A673 (cell line): ENCODE results near the gene CCL17. TPM values are rescaled to one million over a fixed set of nuclear protein-coding genes. Genes with fewer than 3 reads are reported as not detected.

Source experiments
- BruUV-seq: library from RNA; stranded (reverse); fragments of 400-500 nt; replicated peaks from 2 replicates; lab custom pipeline; 2021; lab: Mats Ljungman, UMichigan
- CTCF ChIA-PET: fragments of 300-600 bp; sonication (Branson Sonifier 250); formaldehyde crosslinking; loops from one replicate; lab custom pipeline; 2022; ENCODE audit warnings: antibody characterized with exemption; lab: Charles Lee
- POLR2A ChIA-PET: fragments of 300-600 bp; sonication (Branson Sonifier 250); formaldehyde crosslinking; loops from one replicate; lab custom pipeline; 2022; ENCODE audit warnings: antibody characterized with exemption; ENCODE audit not compliant: low non-redundant PET; lab: Charles Lee
- DNase-seq: peaks from one replicate; pipeline ENCODE4 v3.0.0-alpha.2; 2015; ENCODE audit warnings: low spot score
- H3K27ac ChIP-seq: fragments of 200-600 bp; sonication (generic); 2 replicates; pipeline ENCODE4 v1.5.1; 2016; ENCODE audit warnings: mixed run types, low read depth, mild to moderate bottlenecking, mixed read lengths, antibody characterized with exemption, low read length; ENCODE audit not compliant: poor library complexity, severe bottlenecking
- H3K27me3 ChIP-seq: fragments of 200-600 bp; sonication (generic); replicated peaks from 2 replicates; pipeline ENCODE4 v1.6.1; 2017; ENCODE audit warnings: mixed run types, low read depth, mild to moderate bottlenecking, mixed read lengths, antibody characterized with exemption, low read length; ENCODE audit not compliant: insufficient read depth, poor library complexity
- H3K36me3 ChIP-seq: fragments of 200-600 bp; sonication (generic); 2 replicates; pipeline ENCODE4 v1.6.1; 2016; ENCODE audit warnings: mixed run types, mild to moderate bottlenecking, mixed read lengths, antibody characterized with exemption, low read length; ENCODE audit not compliant: insufficient read depth, poor library complexity, severe bottlenecking
- H3K4me1 ChIP-seq: fragments of 200-600 bp; sonication (generic); 2 replicates; pipeline ENCODE4 v1.6.1; 2017; ENCODE audit warnings: mixed run types, mild to moderate bottlenecking, mixed read lengths, antibody characterized with exemption, low read length; ENCODE audit not compliant: insufficient read depth, poor library complexity, severe bottlenecking
- H3K4me3 ChIP-seq: fragments of 200-600 bp; sonication (generic); 2 replicates; pipeline ENCODE4 v1.5.1; 2016; ENCODE audit warnings: low read depth, mixed run types, mild to moderate bottlenecking, mixed read lengths, low read length; ENCODE audit not compliant: poor library complexity, severe bottlenecking
- H3K9me3 ChIP-seq: fragments of 200-600 bp; sonication (generic); 2 replicates; pipeline ENCODE4 v1.6.1; 2016; ENCODE audit warnings: mixed run types, low read depth, mild to moderate bottlenecking, mixed read lengths, antibody characterized with exemption, low read length; ENCODE audit not compliant: poor library complexity, severe bottlenecking
- EZH2 ChIP-seq: fragments of 200-600 bp; sonication (generic); IDR thresholded peaks from 2 replicates; pipeline ENCODE4 v1.6.1; 2017; ENCODE audit warnings: borderline replicate concordance, low read depth, mild to moderate bottlenecking, mixed read lengths, antibody characterized with exemption, low read length; ENCODE audit not compliant: poor library complexity, severe bottlenecking
- intact Hi-C: fragments of 100-400 bp; cut with micrococcal nuclease; formaldehyde crosslinking; loops from one replicate; pipeline ENCODE4 v1.10.0; 2022; ENCODE audit not compliant: unreplicated experiment
- total RNA-seq: library from RNA; stranded (reverse); gene quantifications from 2 replicates; pipeline ENCODE4 v1.2.3, GENCODE V29; 2021
- TF ChIP-seq, protein P1 (sequence below): fragments of 300-800, 200-600 bp; sonication (generic); conservative IDR thresholded peaks from 2 replicates; pipeline ENCODE4 v1.5.1; 2017; ENCODE audit warnings: low read depth, mild to moderate bottlenecking, antibody characterized with exemption, low read length, moderate library complexity, mixed read lengths

The CCL17 gene
- total RNA-seq, 1 experiment from 2014 or later, result not detected

- Histone ChIP-seq H3K36me3 (no peaks in the 10 kb centered on the region), H3K9me3 (no peaks in the 10 kb centered on the region), H3K4me3 (no peak overlapping the region), H3K27me3 (no peaks in the 10 kb centered on the region), H3K4me1 (no peaks in the 10 kb centered on the region), H3K27ac (no peak overlapping the region)
- ChIA-PET CTCF (interaction anchor here (0.6 kb wide), 1 partner anchor 216 kb away, joined by 5 read pairs; no protein-coding TSS in a partner anchor), POLR2A (no interaction called here)
- intact Hi-C loops, result no loop called here
- TF ChIP-seq, protein P1, sequence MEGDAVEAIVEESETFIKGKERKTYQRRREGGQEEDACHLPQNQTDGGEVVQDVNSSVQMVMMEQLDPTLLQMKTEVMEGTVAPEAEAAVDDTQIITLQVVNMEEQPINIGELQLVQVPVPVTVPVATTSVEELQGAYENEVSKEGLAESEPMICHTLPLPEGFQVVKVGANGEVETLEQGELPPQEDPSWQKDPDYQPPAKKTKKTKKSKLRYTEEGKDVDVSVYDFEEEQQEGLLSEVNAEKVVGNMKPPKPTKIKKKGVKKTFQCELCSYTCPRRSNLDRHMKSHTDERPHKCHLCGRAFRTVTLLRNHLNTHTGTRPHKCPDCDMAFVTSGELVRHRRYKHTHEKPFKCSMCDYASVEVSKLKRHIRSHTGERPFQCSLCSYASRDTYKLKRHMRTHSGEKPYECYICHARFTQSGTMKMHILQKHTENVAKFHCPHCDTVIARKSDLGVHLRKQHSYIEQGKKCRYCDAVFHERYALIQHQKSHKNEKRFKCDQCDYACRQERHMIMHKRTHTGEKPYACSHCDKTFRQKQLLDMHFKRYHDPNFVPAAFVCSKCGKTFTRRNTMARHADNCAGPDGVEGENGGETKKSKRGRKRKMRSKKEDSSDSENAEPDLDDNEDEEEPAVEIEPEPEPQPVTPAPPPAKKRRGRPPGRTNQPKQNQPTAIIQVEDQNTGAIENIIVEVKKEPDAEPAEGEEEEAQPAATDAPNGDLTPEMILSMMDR, result no peak
- no peak for TF ChIP-seq EZH2
- no TSS peak for BruUV-seq
- DNase-seq, result no peak
Observed at GRCh38 chr16:57391708-57392107, 12.9 kb upstream of the CCL17 start.

DNA sequence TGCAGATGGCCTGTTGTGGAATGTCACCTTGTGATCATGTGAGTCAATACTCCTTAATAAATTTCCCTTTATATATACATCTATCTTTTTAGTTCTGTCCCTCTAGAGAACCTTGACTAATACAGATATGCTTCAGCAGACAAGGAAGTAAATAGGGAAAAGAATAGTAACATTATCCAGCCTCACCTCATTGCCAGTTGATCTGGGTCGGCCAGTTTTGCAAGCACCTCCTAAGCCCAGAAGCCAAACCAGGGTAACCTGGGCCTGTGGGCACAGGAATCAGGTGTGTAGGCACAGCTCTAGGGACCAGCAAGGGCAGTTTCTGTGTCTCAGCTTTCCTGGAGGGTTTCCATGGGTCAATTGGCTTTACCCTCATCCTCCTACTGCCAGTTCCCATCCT, 11.9 kb upstream of the CCL17 start:
- no peaks in the 10 kb centered on the region for H3K27me3 ChIP-seq
- H3K36me3 ChIP-seq, result no peaks in the 10 kb centered on the region
- no peak overlapping the region for H3K27ac ChIP-seq
- no peak overlapping the region for H3K4me3 ChIP-seq
- no peaks in the 10 kb centered on the region for H3K4me1 ChIP-seq
- intact Hi-C loops, result no loop called here
- TF ChIP-seq, protein P1, result no peak
- CTCF ChIA-PET, result no interaction called here
- H3K9me3 ChIP-seq, result no peaks in the 10 kb centered on the region
- POLR2A ChIA-PET, result interaction anchor here (0.7 kb wide), 1 partner anchor 118 kb away, joined by 4 read pairs; no protein-coding TSS in a partner anchor
- DNase-seq, result no peak
- no TSS peak for BruUV-seq

- ChIA-PET CTCF (no interaction called here), POLR2A (no interaction called here)
- no peaks in the 10 kb centered on the region for H3K36me3 ChIP-seq
- DNase-seq, result no peak
- no TSS peak for BruUV-seq
- TF ChIP-seq, protein P1, result no peak
- H3K27me3 ChIP-seq, result no peaks in the 10 kb centered on the region
- H3K4me3 ChIP-seq, result no peak overlapping the region
- no peaks in the 10 kb centered on the region for H3K4me1 ChIP-seq
- no peak overlapping the region for H3K27ac ChIP-seq
- H3K9me3 ChIP-seq, result no peaks in the 10 kb centered on the region
- intact Hi-C loops, result no loop called here
Observed at GRCh38 chr16:57394444-57394843, 10.1 kb upstream of the CCL17 start.
